DND-41 (cell line): ENCODE measurements around the gene GSE1.

Experiments
- EZH2 ChIP-seq: IDR thresholded peaks from 3 replicates; pipeline ENCODE4 v1.6.1; 2012; ENCODE audit warnings: borderline replicate concordance, low read depth, mild to moderate bottlenecking, moderate library complexity, low read length, inconsistent platforms; ENCODE audit not compliant: severe bottlenecking
- TF ChIP-seq, protein P1 (sequence below): IDR thresholded peaks from 2 replicates; pipeline ENCODE4 v1.5.1; 2012; ENCODE audit warnings: borderline replicate concordance, low read length, moderate library complexity, mild to moderate bottlenecking; ENCODE audit not compliant: poor library complexity, severe bottlenecking; ENCODE audit errors: extremely low read depth

GRCh38 chr16:85563515-85564276 lies 49.4 kb upstream of the GSE1 start:
- TF ChIP-seq, protein P1, sequence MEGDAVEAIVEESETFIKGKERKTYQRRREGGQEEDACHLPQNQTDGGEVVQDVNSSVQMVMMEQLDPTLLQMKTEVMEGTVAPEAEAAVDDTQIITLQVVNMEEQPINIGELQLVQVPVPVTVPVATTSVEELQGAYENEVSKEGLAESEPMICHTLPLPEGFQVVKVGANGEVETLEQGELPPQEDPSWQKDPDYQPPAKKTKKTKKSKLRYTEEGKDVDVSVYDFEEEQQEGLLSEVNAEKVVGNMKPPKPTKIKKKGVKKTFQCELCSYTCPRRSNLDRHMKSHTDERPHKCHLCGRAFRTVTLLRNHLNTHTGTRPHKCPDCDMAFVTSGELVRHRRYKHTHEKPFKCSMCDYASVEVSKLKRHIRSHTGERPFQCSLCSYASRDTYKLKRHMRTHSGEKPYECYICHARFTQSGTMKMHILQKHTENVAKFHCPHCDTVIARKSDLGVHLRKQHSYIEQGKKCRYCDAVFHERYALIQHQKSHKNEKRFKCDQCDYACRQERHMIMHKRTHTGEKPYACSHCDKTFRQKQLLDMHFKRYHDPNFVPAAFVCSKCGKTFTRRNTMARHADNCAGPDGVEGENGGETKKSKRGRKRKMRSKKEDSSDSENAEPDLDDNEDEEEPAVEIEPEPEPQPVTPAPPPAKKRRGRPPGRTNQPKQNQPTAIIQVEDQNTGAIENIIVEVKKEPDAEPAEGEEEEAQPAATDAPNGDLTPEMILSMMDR: no peak
- no peak for TF ChIP-seq EZH2
